Smooth muscle cell (in vitro differentiated cells): ENCODE data around the gene QTRT2. TPM values are rescaled to one million over a fixed set of nuclear protein-coding genes. Genes with fewer than 3 reads are reported as not detected.

ENCODE experiments used
- DNase-seq: peaks from one replicate; lab custom pipeline; 2025; ENCODE audit not compliant: unreplicated experiment; lab: John Stamatoyannopoulos, UW
- H2AFZ ChIP-seq: fragments of 200-600 bp; sonication (generic); 2 replicates; pipeline ENCODE4 v1.6.0; 2016; ENCODE audit warnings: antibody characterized with exemption, low read depth, mild to moderate bottlenecking
- H3F3A ChIP-seq: fragments of 200-600 bp; sonication (generic); 2 replicates; pipeline ENCODE4 v1.6.0; 2017; ENCODE audit warnings: antibody characterized with exemption, low read depth
- H3K27ac ChIP-seq: fragments of 200-600 bp; sonication (generic); 2 replicates; pipeline ENCODE4 v1.5.1; 2016; ENCODE audit warnings: low read depth, mild to moderate bottlenecking
- H3K27me3 ChIP-seq: fragments of 200-600 bp; sonication (generic); 2 replicates; pipeline ENCODE4 v1.6.1; 2016; ENCODE audit warnings: low read depth, mild to moderate bottlenecking
- H3K36me3 ChIP-seq: fragments of 200-600 bp; sonication (generic); 2 replicates; pipeline ENCODE4 v1.5.1; 2016; ENCODE audit warnings: low read depth
- H3K4me1 ChIP-seq: fragments of 200-600 bp; sonication (generic); 2 replicates; pipeline ENCODE4 v1.5.1; 2016; ENCODE audit warnings: low read depth
- H3K4me2 ChIP-seq: fragments of 200-600 bp; sonication (generic); 2 replicates; pipeline ENCODE4 v1.6.0; 2016; ENCODE audit warnings: mild to moderate bottlenecking
- H3K4me3 ChIP-seq: fragments of 200-600 bp; sonication (generic); 2 replicates; pipeline ENCODE4 v1.5.1; 2016; ENCODE audit warnings: mild to moderate bottlenecking
- H3K79me2 ChIP-seq: fragments of 200-600 bp; sonication (generic); 2 replicates; pipeline ENCODE4 v1.6.0; 2016; ENCODE audit warnings: low read depth, mild to moderate bottlenecking
- H3K9ac ChIP-seq: fragments of 200-600 bp; sonication (generic); 2 replicates; pipeline ENCODE4 v1.6.0; 2016; ENCODE audit warnings: low read depth
- H3K9me3 ChIP-seq: fragments of 200-600 bp; sonication (generic); replicated peaks from 2 replicates; pipeline ENCODE4 v1.5.1; 2016; ENCODE audit warnings: low read depth
- H4K20me1 ChIP-seq: fragments of 200-600 bp; sonication (generic); 2 replicates; pipeline ENCODE4 v1.6.0; 2016; ENCODE audit warnings: low read depth
- CTCF ChIP-seq: fragments of 200-600 bp; sonication (generic); IDR thresholded peaks from 2 replicates; pipeline ENCODE4 v1.5.1; 2017; ENCODE audit warnings: borderline replicate concordance, mild to moderate bottlenecking, antibody characterized with exemption; ENCODE audit not compliant: insufficient read depth, poor library complexity, severe bottlenecking
- WGBS: methylation state at CpG from one replicate; pipeline ENCODE4 v1.1.7; 2016; ENCODE audit warnings: low lambda C conversion rate; 5-methylcytosine and 5-hydroxymethylcytosine counted together
- polyA plus RNA-seq: library from polyadenylated mRNA; unstranded; fragments of >200 nt; fragmentation: Nextera tagmentation; extraction: Ambion mirVana; gene quantifications from 2 replicates; pipeline ENCODE4 v1.2.1, GENCODE V29; 2016
- total RNA-seq: library from RNA; depleted of rRNA; stranded (reverse); fragments of >200 nt; gene quantifications from 2 replicates; pipeline ENCODE4 v1.2.3, GENCODE V29; 2014

QTRT2 gene
- total and polyA plus RNA-seq, 2 experiments from 2014 or later: 7.1 to 14.9 TPM

- Histone ChIP-seq H3F3A (no peaks in the 10 kb centered on the region), H3K36me3 (no peaks in the 10 kb centered on the region), H3K4me3 (no peak overlapping the region), H3K27ac (peak overlapping the region; percentile 28), H3K27me3 (no peaks in the 10 kb centered on the region), H3K9me3 (no peaks in the 10 kb centered on the region), H3K79me2 (no peaks in the 10 kb centered on the region), H3K4me2 (peak overlapping the region; percentile 31), H3K4me1 (peaks cover 7% of the 10 kb centered on the region), H2AFZ (peak overlapping the region; percentile 29), H4K20me1 (no peaks in the 10 kb centered on the region), H3K9ac (no peak overlapping the region)
- no peak for TF ChIP-seq CTCF
- DNase-seq: no peak
- 51% methylated on average over 3 of the region's 3 CpGs for WGBS
Measured at GRCh38 chr3:114120211-114120610, 63.7 kb downstream of the QTRT2 start.

DNA sequence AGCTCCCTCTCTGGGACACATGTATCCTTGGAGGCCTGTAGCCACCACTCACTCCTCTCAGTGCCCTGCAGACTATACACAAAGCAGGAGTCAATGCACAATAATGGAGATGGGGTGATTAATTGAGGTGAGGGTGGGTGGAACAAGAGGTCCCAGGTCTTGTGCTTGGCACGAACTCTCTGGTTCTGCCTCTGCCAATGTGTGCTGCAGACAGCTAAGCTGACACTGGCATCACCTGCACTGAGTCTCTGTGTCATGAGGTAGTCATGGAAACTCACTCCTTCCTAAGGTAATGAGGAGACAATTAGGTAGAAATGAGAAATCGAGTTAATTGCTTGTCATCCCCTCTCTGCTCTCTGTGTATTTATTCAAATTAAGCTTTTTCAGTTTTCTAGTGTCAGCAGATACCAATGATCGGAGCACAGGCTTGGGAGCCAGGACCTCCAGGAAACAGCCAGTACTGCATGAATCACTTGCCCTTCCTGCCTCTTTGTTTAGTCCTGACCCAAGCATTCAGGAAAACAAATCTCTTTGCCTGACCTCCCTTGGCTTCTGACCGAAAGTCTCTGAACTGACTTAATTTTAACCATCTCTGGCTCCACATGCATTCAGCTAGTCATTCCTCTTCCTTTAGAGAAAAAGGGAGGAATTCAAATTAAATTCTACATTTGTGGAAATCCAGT lies 65.6 kb downstream of the QTRT2 start:
- Histone ChIP-seq H3K27ac (no peak overlapping the region), H3F3A (no peaks in the 10 kb centered on the region), H3K27me3 (no peaks in the 10 kb centered on the region), H3K4me2 (no peak overlapping the region), H3K36me3 (no peaks in the 10 kb centered on the region), H2AFZ (no peak overlapping the region), H3K9me3 (no peaks in the 10 kb centered on the region), H3K9ac (no peak overlapping the region), H3K79me2 (no peaks in the 10 kb centered on the region), H3K4me3 (no peak overlapping the region), H4K20me1 (no peaks in the 10 kb centered on the region), H3K4me1 (peaks cover 7% of the 10 kb centered on the region)
- DNase-seq: no peak
- WGBS: 62% methylated on average over 4 of the region's 4 CpGs
- TF ChIP-seq CTCF: no peak

DNA sequence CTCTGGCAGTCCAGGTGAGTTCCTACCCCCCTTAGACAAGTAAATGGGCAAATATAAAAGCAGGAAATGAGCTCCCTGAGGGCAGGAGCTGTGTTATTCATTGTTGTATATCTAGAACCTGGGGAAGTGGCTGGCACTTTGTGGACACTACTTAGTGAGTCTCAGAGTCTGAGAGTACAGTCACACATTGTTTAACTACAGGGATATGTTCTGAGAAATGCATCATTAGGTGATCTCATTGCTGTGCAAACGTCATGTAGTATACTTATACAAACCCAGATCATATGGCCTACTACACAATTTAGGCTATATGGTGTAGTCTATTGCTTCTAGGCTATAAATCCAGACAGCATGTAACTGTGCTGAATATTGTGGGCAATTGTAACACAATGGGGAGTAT lies 69.9 kb downstream of the QTRT2 start:
- WGBS: 56% methylated on average over 1 of the region's 1 CpG
- no peaks in the 10 kb centered on the region for H4K20me1 ChIP-seq
- H3K27ac ChIP-seq: no peak overlapping the region
- no peak overlapping the region for H3K4me2 ChIP-seq
- peaks cover 7% of the 10 kb centered on the region for H3K4me1 ChIP-seq
- no peak overlapping the region for H3K9ac ChIP-seq
- no peak for DNase-seq
- no peaks in the 10 kb centered on the region for H3K79me2 ChIP-seq
- TF ChIP-seq CTCF: no peak
- no peaks in the 10 kb centered on the region for H3F3A ChIP-seq
- H3K36me3 ChIP-seq: no peaks in the 10 kb centered on the region
- H3K27me3 ChIP-seq: no peaks in the 10 kb centered on the region
- H3K4me3 ChIP-seq: no peak overlapping the region
- no peak overlapping the region for H2AFZ ChIP-seq
- no peaks in the 10 kb centered on the region for H3K9me3 ChIP-seq

DNA sequence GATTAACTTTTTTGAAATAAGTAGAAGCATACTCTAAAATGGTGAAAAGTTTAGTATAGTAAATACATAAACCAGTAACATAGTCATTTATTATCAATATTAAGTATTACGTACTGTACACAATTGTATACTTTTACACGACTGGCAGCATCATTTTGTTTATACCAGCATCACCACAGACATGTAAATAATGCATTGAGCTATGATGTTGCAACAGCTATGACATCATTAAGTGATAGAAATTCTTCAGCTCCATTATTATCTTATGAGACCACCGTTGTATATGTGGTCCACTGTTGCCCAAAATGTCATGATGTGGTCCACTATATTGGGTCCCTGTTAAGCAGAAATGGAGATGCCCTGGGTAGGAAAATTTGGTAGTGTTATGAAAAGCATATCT lies 71.0 kb downstream of the QTRT2 start:
- no peak overlapping the region for H2AFZ ChIP-seq
- H3K9me3 ChIP-seq: no peaks in the 10 kb centered on the region
- no peaks in the 10 kb centered on the region for H3K27me3 ChIP-seq
- DNase-seq: no peak
- peaks cover 4% of the 10 kb centered on the region for H3K4me1 ChIP-seq
- no peaks in the 10 kb centered on the region for H3F3A ChIP-seq
- no peak overlapping the region for H3K4me3 ChIP-seq
- no peak for TF ChIP-seq CTCF
- H3K79me2 ChIP-seq: no peaks in the 10 kb centered on the region
- no peak overlapping the region for H3K9ac ChIP-seq
- no peaks in the 10 kb centered on the region for H4K20me1 ChIP-seq
- H3K27ac ChIP-seq: no peak overlapping the region
- no peak overlapping the region for H3K4me2 ChIP-seq
- WGBS: 65% methylated on average over 3 of the region's 3 CpGs
- H3K36me3 ChIP-seq: no peaks in the 10 kb centered on the region
